H1 (cell line): Measurements from ENCODE around the gene CELSR1. TPM values are rescaled to one million over a fixed set of nuclear protein-coding genes. Genes with fewer than 3 reads are reported as not detected.

ENCODE experiments used
- CTCF ChIA-PET: fragments of 300-600 bp; sonication (Branson Sonifier 250); formaldehyde crosslinking; loops from one replicate; lab custom pipeline; 2021; ENCODE audit not compliant: partially characterized antibody; lab: Charles Lee
- POLR2A ChIA-PET: fragments of 300-600 bp; sonication (Branson Sonifier 250); formaldehyde crosslinking; loops from one replicate; lab custom pipeline; 2021; ENCODE audit warnings: inconsistent platforms; ENCODE audit not compliant: partially characterized antibody; lab: Charles Lee
- DNase-seq, 2 experiments: peaks; one replicate each; pipeline versions ENCODE4 v3.0.0 to v3.0.0-alpha.2; 2010 to 2022; ENCODE audit warnings: low spot score in 2 of 2, low read depth in 1 of 2, mixed read lengths in 1 of 2
- FAIRE-seq: peaks from 2 replicates; lab custom pipeline; 2011; peaks lifted over from hg19 to GRCh38; lab: Jason Lieb, UNC
- H2AFZ ChIP-seq: 2 replicates; pipeline ENCODE4 v1.8.1; 2012; ENCODE audit warnings: low read length, inconsistent platforms
- H2AK5ac ChIP-seq: 2 replicates; pipeline ENCODE4 v1.6.1; 2013; ENCODE audit warnings: low read depth, low read length
- H2BK120ac ChIP-seq: replicated peaks from 2 replicates; pipeline ENCODE3; 2013; ENCODE audit warnings: low read depth, low read length, inconsistent platforms
- H2BK12ac ChIP-seq: 2 replicates; pipeline ENCODE4 v1.6.1; 2013; ENCODE audit warnings: low read depth, low read length
- H2BK15ac ChIP-seq: 2 replicates; pipeline ENCODE4 v1.6.1; 2013; ENCODE audit warnings: low read length
- H2BK20ac ChIP-seq: 2 replicates; pipeline ENCODE4 v1.6.1; 2013; ENCODE audit warnings: low read length
- H2BK5ac ChIP-seq: 2 replicates; pipeline ENCODE4 v1.6.1; 2013; ENCODE audit warnings: low read depth, low read length
- H3K14ac ChIP-seq: 2 replicates; pipeline ENCODE4 v1.6.1; 2013; ENCODE audit warnings: inconsistent platforms; ENCODE audit not compliant: insufficient read length
- H3K18ac ChIP-seq: 2 replicates; pipeline ENCODE4 v1.6.1; 2013; ENCODE audit warnings: low read length; ENCODE audit errors: extremely low read depth
- H3K23ac ChIP-seq: 2 replicates; pipeline ENCODE4 v1.6.1; 2013; ENCODE audit warnings: inconsistent platforms; ENCODE audit not compliant: insufficient read length
- H3K23me2 ChIP-seq: 2 replicates; pipeline ENCODE4 v1.6.1; 2013; ENCODE audit warnings: low read depth, low read length
- H3K27ac ChIP-seq: 2 replicates; pipeline ENCODE4 v1.6.1; 2011; ENCODE audit warnings: low read depth, low read length, inconsistent platforms
- H3K27me3 ChIP-seq, 4 experiments: replicated peaks in 1 of 4; 1 replicate in 1 of 4; 2 replicates in 3 of 4; pipeline versions ENCODE4 v1.6.1 to v1.8.1; 2011 to 2013; ENCODE audit warnings: low read length in 3 of 4, mild to moderate bottlenecking in 3 of 4, inconsistent platforms in 2 of 4, mixed read lengths in 2 of 4, moderate library complexity in 1 of 4; ENCODE audit not compliant: control insufficient read depth in 3 of 4, insufficient read depth in 3 of 4; ENCODE audit errors: extremely low read depth in 1 of 4
- H3K36me3 ChIP-seq, 4 experiments: 2 replicates each; pipeline versions ENCODE4 v1.6.1 to v1.8.1; 2011 to 2013; ENCODE audit warnings: mild to moderate bottlenecking in 4 of 4, low read length in 3 of 4, moderate library complexity in 2 of 4, control low read depth in 1 of 4, inconsistent platforms in 1 of 4; ENCODE audit not compliant: insufficient read depth in 4 of 4, control insufficient read depth in 2 of 4
- H3K4ac ChIP-seq: replicated peaks from 2 replicates; pipeline ENCODE3; 2013; ENCODE audit warnings: low read length, low read depth, mixed read lengths, inconsistent platforms; ENCODE audit not compliant: insufficient read length
- H3K4me1 ChIP-seq, 4 experiments: replicated peaks in 1 of 4; 1 replicate in 1 of 4; 2 replicates in 3 of 4; pipeline versions ENCODE4 v1.6.1 to v1.8.1; 2011 to 2013; ENCODE audit warnings: low read length in 3 of 4, inconsistent platforms in 2 of 4, mixed read lengths in 1 of 4; ENCODE audit not compliant: insufficient read depth in 4 of 4, control insufficient read depth in 3 of 4
- H3K4me2 ChIP-seq, 2 experiments: 2 replicates each; pipeline versions ENCODE4 v1.6.1 to v1.8.1; 2011 to 2013; ENCODE audit warnings: low read depth in 2 of 2, low read length in 2 of 2, control low read depth in 1 of 2, inconsistent platforms in 1 of 2, mild to moderate bottlenecking in 1 of 2; ENCODE audit not compliant: insufficient read depth in 1 of 2
- H3K4me3 ChIP-seq, 4 experiments: fragments of 200-600, 300-600 bp in 1 of 4; sonication (generic), shearing (Covaris generic), sonication (Bioruptor Twin) in 1 of 4; 2 replicates each; pipeline versions ENCODE4 v1.5.1 to v1.8.1; 2011 to 2016; ENCODE audit warnings: low read length in 4 of 4, low read depth in 3 of 4, control low read depth in 2 of 4, inconsistent platforms in 2 of 4, mild to moderate bottlenecking in 2 of 4, mixed read lengths in 1 of 4, moderate library complexity in 1 of 4; ENCODE audit not compliant: insufficient read depth in 2 of 4; ENCODE audit errors: extremely low read depth in 1 of 4
- H3K56ac ChIP-seq: replicated peaks from 2 replicates; pipeline ENCODE3; 2013; ENCODE audit warnings: low read depth, mild to moderate bottlenecking, mixed read lengths, low read length, inconsistent platforms; ENCODE audit not compliant: insufficient read length
- H3K79me1 ChIP-seq: 2 replicates; pipeline ENCODE4 v1.6.1; 2013; ENCODE audit warnings: low read depth, low read length, control low read depth
- H3K79me2 ChIP-seq, 2 experiments: 2 replicates each; pipeline versions ENCODE4 v1.6.1 to v1.8.1; 2012 to 2013; ENCODE audit warnings: low read length in 2 of 2, mild to moderate bottlenecking in 2 of 2, inconsistent platforms in 1 of 2; ENCODE audit not compliant: insufficient read depth in 2 of 2, control insufficient read depth in 1 of 2
- H3K9ac ChIP-seq, 4 experiments: replicated peaks in 1 of 4; 1 replicate in 1 of 4; 2 replicates in 3 of 4; pipeline versions ENCODE4 v1.6.1 to v1.8.1; 2011 to 2013; ENCODE audit warnings: low read depth in 3 of 4, low read length in 3 of 4, control low read depth in 2 of 4, mild to moderate bottlenecking in 2 of 4, moderate library complexity in 2 of 4, inconsistent platforms in 1 of 4; ENCODE audit errors: extremely low read depth in 1 of 4
- H3K9me3 ChIP-seq, 2 experiments: 2 replicates each; pipeline versions ENCODE4 v1.6.1 to v1.8.1; 2012 to 2013; ENCODE audit warnings: mild to moderate bottlenecking in 2 of 2, moderate library complexity in 2 of 2, control low read depth in 1 of 2, inconsistent platforms in 1 of 2, low read depth in 1 of 2, low read length in 1 of 2, mixed read lengths in 1 of 2; ENCODE audit not compliant: insufficient read depth in 2 of 2
- H4K20me1 ChIP-seq, 2 experiments: replicated peaks in 1 of 2; 2 replicates each; pipeline versions ENCODE3 to v1.8.1; 2011 to 2013; ENCODE audit warnings: inconsistent platforms in 2 of 2, low read length in 2 of 2, mild to moderate bottlenecking in 1 of 2; ENCODE audit not compliant: insufficient read depth in 2 of 2, control insufficient read depth in 1 of 2
- H4K5ac ChIP-seq: 2 replicates; pipeline ENCODE4 v1.6.1; 2013; ENCODE audit warnings: low read length, low read depth, mixed read lengths, inconsistent platforms; ENCODE audit not compliant: insufficient read length
- H4K8ac ChIP-seq: 2 replicates; pipeline ENCODE4 v1.8.0; 2013; ENCODE audit warnings: mild to moderate bottlenecking, moderate library complexity, low read length, inconsistent platforms; ENCODE audit not compliant: insufficient read depth; ENCODE audit errors: extremely low read depth
- H4K91ac ChIP-seq: replicated peaks from 2 replicates; pipeline ENCODE3; 2013; ENCODE audit warnings: low read length, mixed read lengths, inconsistent platforms; ENCODE audit not compliant: insufficient read length
- EZH2 ChIP-seq: fragments of 200-600 bp; sonication (generic); IDR thresholded peaks from 2 replicates; pipeline ENCODE4 v1.7.1; 2012; ENCODE audit warnings: low read depth, mild to moderate bottlenecking, moderate library complexity, low read length, inconsistent platforms; ENCODE audit not compliant: severe bottlenecking
- WGBS, 2 experiments: shearing (Covaris generic) in 1 of 2; methylation state at CpG; one replicate each; pipeline versions ENCODE4 v1.1.6 to v1.1.7; 2013 to 2015; ENCODE audit warnings: low lambda C conversion rate in 2 of 2, mixed read lengths in 2 of 2, inconsistent platforms in 1 of 2, low coverage in 1 of 2, missing lambda C conversion rate in 1 of 2; ENCODE audit not compliant: insufficient replicate concordance in 2 of 2, insufficient coverage in 1 of 2, insufficient read length in 1 of 2; ENCODE audit errors: extremely low coverage in 1 of 2, missing lambda C conversion rate in 1 of 2; 5-methylcytosine and 5-hydroxymethylcytosine counted together
- polyA plus RNA-seq, 7 experiments: library from polyadenylated mRNA; depleted of rRNA in 3 of 7; stranded (reverse) in 5 of 7; unstranded in 2 of 7; fragments of >200 nt in 5 of 7; fragments of 200-250 nt in 2 of 7; gene quantifications; 1 replicate in 5 of 7; 2 replicates in 1 of 7; 4 replicates in 1 of 7; pipeline versions ENCODE4 v1.2.1 to v1.2.3, GENCODE V29; 2011 to 2013; ENCODE audit warnings: missing spikeins in 2 of 7, mixed read lengths in 2 of 7
- total RNA-seq: library from RNA; stranded (reverse); fragmentation: NEBNext Ultra II Directional; extraction: Animal tissue kit (Norgen Biotek cat#: 25700); gene quantifications from 2 replicates; pipeline ENCODE4 v1.2.1, GENCODE V29; 2021

Gene CELSR1
- total and polyA plus RNA-seq, 2 of the 8 experiments (the other 6 are each of a cell fraction or from before 2014, with no cell fraction given), result 9.0 to 12.4 TPM

GRCh38 chr22:46583571-46583970 is 46.2 kb upstream of the CELSR1 start:
- 94% methylated on average over 11 of the region's 11 CpGs; no CpG with 5 or more reads in 1 of the 2 experiments for WGBS, 2 experiments
- Histone ChIP-seq H3K4me2 (no peak overlapping the region), H3K14ac (no peak overlapping the region), H4K91ac (no peak overlapping the region), H2BK15ac (no peak overlapping the region), H2BK120ac (no peak overlapping the region), H2AFZ (no peak overlapping the region), H3K56ac (no peak overlapping the region), H3K4me3 (no peak overlapping the region), H3K4me1 (peaks cover 0 to 27% (median 11%) of the 10 kb centered on the region in 4 experiments; a peak in 6 of 7 replicates), H4K5ac (no peak overlapping the region), H2BK5ac (no peak overlapping the region), H2BK20ac (0 out of 2 replicates have a peak overlapping the region, but pooled peaks have one; percentile 27), H4K8ac (no peak overlapping the region), H3K4ac (no peak overlapping the region), H3K79me2 (peaks cover 0 to 6% of the 10 kb centered on the region in 2 experiments; a peak in 1 of 4 replicates), H3K18ac (no peak overlapping the region), H3K27me3 (no peaks in the 10 kb centered on the region), H3K27ac (no peak overlapping the region), H3K79me1 (peaks cover 12% of the 10 kb centered on the region), H3K9ac (no peak overlapping the region), H4K20me1 (peaks cover 1 to 17% of the 10 kb centered on the region in 2 experiments), H3K23me2 (no peaks in the 10 kb centered on the region), H3K23ac (no peak overlapping the region), H3K36me3 (no peaks in the 10 kb centered on the region), H2BK12ac (no peak overlapping the region), H2AK5ac (no peak overlapping the region), H3K9me3 (no peaks in the 10 kb centered on the region)
- FAIRE-seq, result no peak
- POLR2A ChIA-PET, result no interaction called here
- CTCF ChIA-PET, result interaction anchor here (1.4 kb wide), 1 partner anchor 87 kb away, joined by 3 read pairs; no protein-coding TSS in a partner anchor
- DNase-seq, result no peak
- TF ChIP-seq EZH2, result no peak
